Central memory CD8-positive, alpha-beta T cell (primary cell): ENCODE data around the gene HBE1.

Experiments used
- ATAC-seq: fragments of 150-1000 bp; cut with Tn5 transposase; replicated peaks from 2 replicates; pipeline ENCODE4 v1.10.0; 2022; ENCODE audit warnings: mild to moderate bottlenecking, moderate FRiP score, moderate number of reproducible peaks; ENCODE audit not compliant: poor library complexity, severe bottlenecking; ENCODE audit errors: extremely low read depth
- DNase-seq, 2 donors: peaks; one replicate each; pipeline ENCODE4 v3.0.0; 2021; ENCODE audit warnings: low spot score in 2 of 2
- H3K27ac Mint-ChIP-seq: one replicate; pipeline ENCODE4 v1.8.0; 2022; ENCODE audit warnings: low read depth, mild to moderate bottlenecking, moderate library complexity, mixed read lengths
- H3K27me3 Mint-ChIP-seq: one replicate; pipeline ENCODE4 v1.8.0; 2022; ENCODE audit warnings: mixed read lengths
- H3K36me3 Mint-ChIP-seq: one replicate; pipeline ENCODE4 v1.8.0; 2022; ENCODE audit warnings: mild to moderate bottlenecking, moderate library complexity, mixed read lengths; ENCODE audit not compliant: insufficient read depth
- H3K4me1 Mint-ChIP-seq: one replicate; pipeline ENCODE4 v1.8.0; 2022; ENCODE audit warnings: mixed read lengths
- H3K4me3 Mint-ChIP-seq: one replicate; pipeline ENCODE4 v1.8.0; 2022; ENCODE audit warnings: mild to moderate bottlenecking, moderate library complexity, mixed read lengths
- H3K9me3 Mint-ChIP-seq: one replicate; pipeline ENCODE4 v1.8.0; 2022; ENCODE audit warnings: mixed read lengths

The HBE1 gene

GRCh38 chr11:5224538-5225479 lies 44.9 kb downstream of the HBE1 start:
- H3K36me3 Mint-ChIP-seq, result no peaks in the 10 kb centered on the region
- no peak overlapping the region for H3K27ac Mint-ChIP-seq
- H3K27me3 Mint-ChIP-seq, result no peaks in the 10 kb centered on the region
- H3K4me1 Mint-ChIP-seq, result no peaks in the 10 kb centered on the region
- DNase-seq (no peak), ATAC-seq (no peak)
- peaks cover 6% of the 10 kb centered on the region for H3K9me3 Mint-ChIP-seq
- no peak overlapping the region for H3K4me3 Mint-ChIP-seq

GRCh38 chr11:5223686-5224085 lies 46.1 kb downstream of the HBE1 start:
- Mint-ChIP-seq H3K27ac (no peak overlapping the region), H3K4me3 (no peak overlapping the region), H3K27me3 (no peaks in the 10 kb centered on the region), H3K9me3 (peaks cover 11% of the 10 kb centered on the region), H3K4me1 (no peaks in the 10 kb centered on the region), H3K36me3 (no peaks in the 10 kb centered on the region)
- ATAC-seq, result no peak
- DNase-seq, result no peak

GRCh38 chr11:5223146-5223545 lies 46.6 kb downstream of the HBE1 start:
- no peak overlapping the region for H3K27ac Mint-ChIP-seq
- H3K4me1 Mint-ChIP-seq, result no peaks in the 10 kb centered on the region
- no peak for ATAC-seq
- H3K27me3 Mint-ChIP-seq, result no peaks in the 10 kb centered on the region
- DNase-seq, result no peak
- peaks cover 12% of the 10 kb centered on the region for H3K9me3 Mint-ChIP-seq
- H3K36me3 Mint-ChIP-seq, result no peaks in the 10 kb centered on the region
- no peak overlapping the region for H3K4me3 Mint-ChIP-seq
